ENCODE data around the gene MYL4.

DNA sequence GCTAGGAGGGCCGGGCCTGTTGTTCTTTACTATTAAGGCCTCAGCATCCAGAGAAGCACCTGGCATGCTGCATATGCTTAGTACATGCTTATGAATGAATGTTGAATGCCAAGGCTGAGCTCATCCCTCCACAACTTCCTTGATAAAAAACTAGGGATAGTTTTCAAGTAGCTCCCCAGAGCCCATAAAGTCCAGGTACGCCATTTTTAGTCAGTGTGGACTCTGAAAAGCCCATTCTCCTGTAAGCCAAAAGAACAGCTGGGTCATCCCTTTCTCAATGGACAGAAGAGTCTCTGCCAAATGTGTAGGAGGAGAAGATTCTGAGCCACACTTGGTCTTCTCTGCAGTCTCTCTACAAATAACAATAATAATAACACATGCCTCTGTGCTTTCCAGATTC is 35.5 kb downstream of the MYL4 start:
- TF ChIP-seq GATA3 (IDR thresholded peaks at IDR 0.05; ENCODE audit: low read depth, low read length) (no peak), GATA2 (IDR thresholded peaks at IDR 0.05; ENCODE audit: low read depth, low read length) (no peak)
